NCI-H2081 treated with DMSO at 0.1 percent for 48 hours (cell line): ENCODE data around the gene C17orf114.

Source experiments
- DNase-seq: peaks from one replicate; lab custom pipeline; 2025; lab: John Stamatoyannopoulos, UW

Gene C17orf114

GRCh38 chr17:4823373-4824089 lies 21.4 kb upstream of the C17orf114 start:
- no peak for DNase-seq

GRCh38 chr17:4822835-4823234 lies 20.7 kb upstream of the C17orf114 start:
- no peak for DNase-seq

- DNase-seq = no peak
Observed at GRCh38 chr17:4818276-4818675, 16.1 kb upstream of the C17orf114 start.

- DNase-seq = no peak
Observed at GRCh38 chr17:4816826-4817225, 14.7 kb upstream of the C17orf114 start.

GRCh38 chr17:4815043-4815675 lies 13.0 kb upstream of the C17orf114 start:
- DNase-seq = no peak

- DNase-seq = no peak
Observed at GRCh38 chr17:4812690-4813089, 10.6 kb upstream of the C17orf114 start.

GRCh38 chr17:4811471-4811870 lies 9.3 kb upstream of the C17orf114 start:
- DNase-seq = no peak

GRCh38 chr17:4810696-4811290 lies 8.7 kb upstream of the C17orf114 start:
- no peak for DNase-seq

- DNase-seq = no peak
Observed at GRCh38 chr17:4808378-4808767, 6.2 kb upstream of the C17orf114 start.

GRCh38 chr17:4807605-4808377 lies 5.7 kb upstream of the C17orf114 start:
- DNase-seq = no peak

GRCh38 chr17:4806777-4807604 lies 4.9 kb upstream of the C17orf114 start, which contains the start of gene PLD2:
PLD2 (plus strand) TSS chr17:4807152; CDS start chr17:4807773, 621 bp downstream.
- DNase-seq = no peak

- no peak for DNase-seq
Observed at GRCh38 chr17:4806456-4806776, 4.3 kb upstream of the C17orf114 start.

- DNase-seq = no peak
Observed at GRCh38 chr17:4800462-4801196, 1.5 kb downstream of the C17orf114 start.

GRCh38 chr17:4796552-4796920 lies 5.6 kb downstream of the C17orf114 start:
- DNase-seq = no peak

- no peak for DNase-seq
Observed at GRCh38 chr17:4795168-4795567, 7.0 kb downstream of the C17orf114 start.

- no peak for DNase-seq
Observed at GRCh38 chr17:4790705-4791088, 11.4 kb downstream of the C17orf114 start.

GRCh38 chr17:4789951-4790704 lies 12.0 kb downstream of the C17orf114 start:
- DNase-seq = peak; percentile 13

GRCh38 chr17:4789701-4789950 lies 12.5 kb downstream of the C17orf114 start:
- no peak for DNase-seq

GRCh38 chr17:4788807-4789700 lies 13.1 kb downstream of the C17orf114 start, which contains the start of gene GLTPD2:
GLTPD2 (plus strand) TSS chr17:4788964; CDS start chr17:4789012, 48 bp downstream.
- no peak for DNase-seq
